Stomach (tissue), 9 donors: ENCODE measurements around the gene FICD. TPM values are rescaled to one million over a fixed set of nuclear protein-coding genes. Genes with fewer than 3 reads are reported as not detected.

Source experiments
- DNase-seq, 2 donors: peaks; one replicate each; pipeline versions ENCODE4 v3.0.0 to v3.0.0-alpha.2; 2013 to 2019
- H3K27ac ChIP-seq, 5 donors: fragments of 200-600 bp in 4 of 5; sonication (generic) in 4 of 5; one replicate each; pipeline ENCODE4 v1.5.1; 2013 to 2019; ENCODE audit warnings: mild to moderate bottlenecking in 1 of 5, moderate library complexity in 1 of 5
- H3K27me3 ChIP-seq, 3 donors: fragments of 200-600 bp; sonication (generic); one replicate each; pipeline ENCODE4 v1.5.1; 2017 to 2019; ENCODE audit warnings: mixed run types in 1 of 3
- H3K36me3 ChIP-seq, 4 donors: fragments of 200-600 bp; sonication (generic); 1 replicate in 3 of 4; 2 replicates in 1 of 4; pipeline ENCODE4 v1.5.1; 2016 to 2019
- H3K4me1 ChIP-seq, 4 donors: fragments of 200-600 bp; sonication (generic); one replicate each; pipeline ENCODE4 v1.5.1; 2016 to 2019
- H3K4me3 ChIP-seq, 4 donors: fragments of 200-600 bp; sonication (generic) in 3 of 4; one replicate each; pipeline ENCODE4 v1.5.1; 2016 to 2019; ENCODE audit warnings: mild to moderate bottlenecking in 1 of 4
- H3K9me3 ChIP-seq, 4 donors: fragments of 200-600 bp; sonication (generic); one replicate each; pipeline ENCODE4 v1.5.1; 2016 to 2019
- EP300 ChIP-seq: sonication (generic); formaldehyde crosslinking; IDR thresholded peaks from one replicate; pipeline ENCODE4 v1.6.1; 2017; ENCODE audit warnings: antibody characterized with exemption
- POLR2A ChIP-seq, 4 donors: fragments of 450-650 bp; IDR thresholded peaks; one replicate each; pipeline ENCODE4 v1.6.1; 2016; ENCODE audit warnings: antibody characterized with exemption in 4 of 4, control low read depth in 2 of 4, mild to moderate bottlenecking in 1 of 4, moderate library complexity in 1 of 4
- POLR2AphosphoS5 ChIP-seq, 3 donors: sonication (generic); formaldehyde crosslinking; IDR thresholded peaks; one replicate each; pipeline ENCODE4 v1.6.1; 2016; ENCODE audit warnings: antibody characterized with exemption in 3 of 3
- WGBS, 5 donors: extraction: QIAGEN DNeasy Blood & Tissue Kit in 3 of 5; methylation state at CpG; one replicate each; pipeline versions ENCODE4 v1.1.5 to v1.1.7; 2013 to 2018; 5-methylcytosine and 5-hydroxymethylcytosine counted together
- intact Hi-C: fragments of 100-400 bp; cut with DNase I; formaldehyde crosslinking; loops from one replicate; pipeline ENCODE4 v1.15.1; 2023; ENCODE audit warnings: low total_unique reads
- polyA plus RNA-seq, 3 donors: library from polyadenylated mRNA; stranded (reverse); fragments of 200-250 nt; gene quantifications; one replicate each; pipeline ENCODE4 v1.2.3, GENCODE V29; 2013
- total RNA-seq, 5 donors: library from RNA; depleted of rRNA; stranded (reverse); fragments of >200 nt; gene quantifications; one replicate each; pipeline versions ENCODE4 v1.1.0 to v1.2.3, GENCODE V29; 2014 to 2016
- TF ChIP-seq, protein P1 (sequence below), 7 experiments: fragments of 450-650 bp in 4 of 7; fragments of 200-600 bp in 3 of 7; sonication (generic) in 3 of 7; IDR thresholded peaks; one replicate each; pipeline ENCODE4 v1.5.1; 2016 to 2019; ENCODE audit warnings: antibody characterized with exemption in 7 of 7, control low read depth in 2 of 7, mild to moderate bottlenecking in 1 of 7
- donor health status: healthy with polysubstance abuse.
- donor health status: Bipolar disorder and iron deficiency.
- donor health status: healthy.

Gene FICD
- total and polyA plus RNA-seq, 8 donors = 1.2 to 26.3 (median 5.0) TPM

GRCh38 chr12:108510836-108511235 is 4.2 kb upstream of the FICD start:
- WGBS, 5 donors = 62 to 88% (median 77%) methylated on average over 2 of the region's 2 CpGs
- no peak for DNase-seq
- no peaks in the 10 kb centered on the region for H3K9me3 ChIP-seq
- H3K4me3 ChIP-seq = no peak overlapping the region
- TF ChIP-seq POLR2A (IDR thresholded peaks at IDR 0.05) = no peak
- TF ChIP-seq, protein P1, sequence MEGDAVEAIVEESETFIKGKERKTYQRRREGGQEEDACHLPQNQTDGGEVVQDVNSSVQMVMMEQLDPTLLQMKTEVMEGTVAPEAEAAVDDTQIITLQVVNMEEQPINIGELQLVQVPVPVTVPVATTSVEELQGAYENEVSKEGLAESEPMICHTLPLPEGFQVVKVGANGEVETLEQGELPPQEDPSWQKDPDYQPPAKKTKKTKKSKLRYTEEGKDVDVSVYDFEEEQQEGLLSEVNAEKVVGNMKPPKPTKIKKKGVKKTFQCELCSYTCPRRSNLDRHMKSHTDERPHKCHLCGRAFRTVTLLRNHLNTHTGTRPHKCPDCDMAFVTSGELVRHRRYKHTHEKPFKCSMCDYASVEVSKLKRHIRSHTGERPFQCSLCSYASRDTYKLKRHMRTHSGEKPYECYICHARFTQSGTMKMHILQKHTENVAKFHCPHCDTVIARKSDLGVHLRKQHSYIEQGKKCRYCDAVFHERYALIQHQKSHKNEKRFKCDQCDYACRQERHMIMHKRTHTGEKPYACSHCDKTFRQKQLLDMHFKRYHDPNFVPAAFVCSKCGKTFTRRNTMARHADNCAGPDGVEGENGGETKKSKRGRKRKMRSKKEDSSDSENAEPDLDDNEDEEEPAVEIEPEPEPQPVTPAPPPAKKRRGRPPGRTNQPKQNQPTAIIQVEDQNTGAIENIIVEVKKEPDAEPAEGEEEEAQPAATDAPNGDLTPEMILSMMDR (IDR thresholded peaks at IDR 0.05) = no peak
- TF ChIP-seq POLR2AphosphoS5 (IDR thresholded peaks at IDR 0.05) = no peak
- TF ChIP-seq EP300 = no peak
- no peak overlapping the region for H3K27ac ChIP-seq
- H3K4me1 ChIP-seq = peaks cover 3 to 20% (median 16%) of the 10 kb centered on the region in 4 donors
- intact Hi-C loops = no loop called here
- H3K36me3 ChIP-seq = no peaks in the 10 kb centered on the region
- H3K27me3 ChIP-seq = no peaks in the 10 kb centered on the region

DNA sequence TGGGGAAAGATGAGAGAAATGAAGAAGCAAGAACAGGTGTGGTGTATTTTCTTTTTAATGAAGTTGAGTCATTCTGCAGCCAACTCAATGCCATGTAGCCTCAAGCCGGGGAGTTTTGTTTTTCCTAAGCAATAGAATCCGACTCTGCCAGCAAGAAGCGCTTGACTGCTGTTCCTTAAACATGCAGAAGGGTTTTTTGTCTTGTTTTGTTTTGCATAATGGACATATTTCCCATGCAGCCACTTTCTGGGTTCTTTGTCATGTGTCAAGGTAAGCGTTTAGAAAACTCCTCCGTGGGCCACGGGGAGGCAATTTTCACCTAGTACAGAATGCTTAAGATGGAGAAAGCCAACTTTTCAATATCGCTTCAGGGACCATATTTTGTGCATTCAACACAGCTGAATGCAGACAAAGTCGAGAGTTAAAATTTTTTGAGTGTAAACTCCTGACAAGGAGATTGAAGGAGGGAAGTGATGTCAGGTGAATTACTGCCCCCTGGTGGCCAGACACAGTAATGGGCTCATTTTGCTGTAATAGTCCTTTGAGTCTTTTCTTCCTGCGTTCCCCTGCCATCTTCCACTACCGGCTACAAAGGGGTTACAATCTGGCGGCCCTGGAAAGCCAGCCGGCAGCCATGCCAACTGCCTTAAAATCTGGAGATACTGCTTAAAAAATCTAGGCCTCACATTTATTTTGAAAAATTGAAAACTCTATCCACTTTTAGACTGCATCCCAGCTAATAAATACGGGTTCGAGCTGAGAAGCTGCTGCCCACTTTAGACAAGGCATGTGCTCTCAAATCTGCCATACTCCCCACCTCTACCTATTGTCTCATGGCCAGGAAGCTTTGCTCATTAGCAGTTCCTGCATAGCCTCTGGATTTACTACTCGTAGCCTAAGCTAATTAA is 3.2 kb upstream of the FICD start:
- Histone ChIP-seq H3K27me3 (no peaks in the 10 kb centered on the region), H3K9me3 (no peaks in the 10 kb centered on the region), H3K4me3 (peak overlapping the region in 1 of 4 donors; percentile 15), H3K36me3 (peaks cover 0 to 3% (median under 1%) of the 10 kb centered on the region in 4 donors), H3K4me1 (peaks cover 11 to 31% (median 26%) of the 10 kb centered on the region in 4 donors), H3K27ac (no peak overlapping the region)
- DNase-seq = peak; percentile 76 to 90
- WGBS, 5 donors = 29 to 42% (median 31%) methylated on average over 15 of the region's 15 CpGs
- TF ChIP-seq POLR2AphosphoS5 (IDR thresholded peaks at IDR 0.05) (peak in 1 of 3 donors; percentile 23), EP300 (no peak), POLR2A (IDR thresholded peaks at IDR 0.05) (no peak)
- TF ChIP-seq, protein P1 (IDR thresholded peaks at IDR 0.05) = peak in 6 of 7 experiments; percentile 25 to 96 (median 75)
- intact Hi-C loops = no loop called here

GRCh38 chr12:108514468-108514972 is 557 bp upstream of the FICD start:
- intact Hi-C loops = no loop called here
- Histone ChIP-seq H3K27me3 (no peaks in the 10 kb centered on the region), H3K4me3 (peak overlapping the region; percentile 79 to 99 (median 82)), H3K4me1 (peaks cover 11 to 33% (median 28%) of the 10 kb centered on the region in 4 donors), H3K27ac (peak overlapping the region; percentile 20 to 93 (median 79)), H3K36me3 (peaks cover 17 to 30% (median 27%) of the 10 kb centered on the region in 4 donors), H3K9me3 (no peaks in the 10 kb centered on the region)
- WGBS, 5 donors = 25 to 28% (median 26%) methylated on average over 19 of the region's 19 CpGs
- DNase-seq = no peak
- TF ChIP-seq, protein P1 (IDR thresholded peaks at IDR 0.05) = no peak
- TF ChIP-seq POLR2A (IDR thresholded peaks at IDR 0.05) = no peak
- TF ChIP-seq POLR2AphosphoS5 (IDR thresholded peaks at IDR 0.05) = no peak
- TF ChIP-seq EP300 = no peak

GRCh38 chr12:108515916-108516315 is 839 bp downstream of the FICD start:
- Histone ChIP-seq H3K9me3 (no peaks in the 10 kb centered on the region), H3K36me3 (peaks cover 25 to 43% (median 41%) of the 10 kb centered on the region in 4 donors), H3K4me3 (peak overlapping the region; percentile 79 to 99 (median 82)), H3K4me1 (peaks cover 11 to 33% (median 28%) of the 10 kb centered on the region in 4 donors), H3K27ac (peak overlapping the region in 4 of 5 donors; percentile 79 to 93 (median 87)), H3K27me3 (no peaks in the 10 kb centered on the region)
- TF ChIP-seq POLR2AphosphoS5 (IDR thresholded peaks at IDR 0.05) (no peak), POLR2A (IDR thresholded peaks at IDR 0.05) (no peak), EP300 (no peak)
- TF ChIP-seq, protein P1 (IDR thresholded peaks at IDR 0.05) = no peak
- WGBS, 5 donors = 38 to 55% (median 47%) methylated on average over 5 of the region's 5 CpGs
- DNase-seq = peak in 1 of 2 donors; percentile 16
- intact Hi-C loops = no loop called here
